H9 (cell line): ENCODE measurements around the gene PKN1. TPM values are rescaled to one million over a fixed set of nuclear protein-coding genes. Genes with fewer than 3 reads are reported as not detected.
"Not testable (repeated sequence)": the region's sequence is repeated elsewhere in the genome, so short reads cannot be mapped to it uniquely, and the experiment has no call there.

ENCODE experiments used
- DNase-seq: peaks from one replicate; pipeline ENCODE4 v3.0.0-alpha.2; 2017
- H2AFZ ChIP-seq: one replicate; pipeline ENCODE4 v1.6.1; 2013; ENCODE audit warnings: mild to moderate bottlenecking, low read length, control low read depth, moderate library complexity
- H2AK5ac ChIP-seq: 2 replicates; pipeline ENCODE4 v1.6.1; 2013; ENCODE audit warnings: low read length, control low read depth, mixed read lengths; ENCODE audit not compliant: insufficient read length
- H2BK120ac ChIP-seq: one replicate; pipeline ENCODE4 v1.6.1; 2013; ENCODE audit warnings: low read depth, mild to moderate bottlenecking, low read length, control low read depth, inconsistent platforms; ENCODE audit not compliant: poor library complexity, severe bottlenecking
- H2BK12ac ChIP-seq: 2 replicates; pipeline ENCODE4 v1.6.1; 2013; ENCODE audit warnings: low read length, control low read depth, mixed read lengths, low read depth; ENCODE audit not compliant: insufficient read length
- H2BK15ac ChIP-seq: 2 replicates; pipeline ENCODE4 v1.6.1; 2013; ENCODE audit warnings: low read depth, low read length, control low read depth
- H2BK20ac ChIP-seq: one replicate; pipeline ENCODE4 v1.6.1; 2013; ENCODE audit warnings: low read depth, mild to moderate bottlenecking, low read length, control low read depth, inconsistent platforms; ENCODE audit not compliant: poor library complexity, severe bottlenecking
- H2BK5ac ChIP-seq: 2 replicates; pipeline ENCODE4 v1.6.1; 2013; ENCODE audit warnings: low read length, control low read depth, mixed read lengths; ENCODE audit not compliant: insufficient read length
- H3K14ac ChIP-seq: 2 replicates; pipeline ENCODE4 v1.6.1; 2013; ENCODE audit warnings: low read length, control low read depth; ENCODE audit not compliant: insufficient read depth
- H3K18ac ChIP-seq: 2 replicates; pipeline ENCODE4 v1.6.1; 2013; ENCODE audit warnings: low read depth, mild to moderate bottlenecking, mixed read lengths, low read length, control low read depth; ENCODE audit not compliant: insufficient read length
- H3K23ac ChIP-seq: 2 replicates; pipeline ENCODE4 v1.6.1; 2013; ENCODE audit warnings: low read length, control low read depth, mixed read lengths, low read depth; ENCODE audit not compliant: insufficient read length
- H3K23me2 ChIP-seq: 2 replicates; pipeline ENCODE4 v1.6.1; 2013; ENCODE audit warnings: low read depth, mild to moderate bottlenecking, mixed read lengths, low read length, control low read depth; ENCODE audit not compliant: insufficient read length, poor library complexity, severe bottlenecking
- H3K27ac ChIP-seq: 2 replicates; pipeline ENCODE4 v1.5.1; 2013; ENCODE audit warnings: low read length, control low read depth, mixed read lengths, low read depth; ENCODE audit not compliant: insufficient read length
- H3K27me3 ChIP-seq: 2 replicates; pipeline ENCODE4 v1.6.1; 2013; ENCODE audit warnings: low read length, control low read depth, inconsistent platforms; ENCODE audit not compliant: insufficient read depth
- H3K4ac ChIP-seq: 2 replicates; pipeline ENCODE4 v1.6.1; 2013; ENCODE audit warnings: low read depth, mild to moderate bottlenecking, control low read depth, inconsistent platforms, low read length, moderate library complexity
- H3K4me1 ChIP-seq: 2 replicates; pipeline ENCODE4 v1.6.1; 2013; ENCODE audit warnings: low read length, control low read depth, inconsistent platforms; ENCODE audit not compliant: insufficient read depth
- H3K4me2 ChIP-seq: 2 replicates; pipeline ENCODE4 v1.6.1; 2013; ENCODE audit warnings: low read length, control low read depth, mixed read lengths; ENCODE audit not compliant: insufficient read length, insufficient read depth
- H3K56ac ChIP-seq: 2 replicates; pipeline ENCODE4 v1.6.1; 2013; ENCODE audit warnings: low read depth, mild to moderate bottlenecking, mixed read lengths, low read length, control low read depth; ENCODE audit not compliant: insufficient read length
- H3K79me1 ChIP-seq: 2 replicates; pipeline ENCODE4 v1.6.1; 2013; ENCODE audit warnings: low read depth, mild to moderate bottlenecking, moderate library complexity, low read length, control low read depth, inconsistent platforms; ENCODE audit not compliant: insufficient read depth, poor library complexity, severe bottlenecking
- H3K79me2 ChIP-seq: 2 replicates; pipeline ENCODE4 v1.6.1; 2013; ENCODE audit warnings: low read length, control low read depth, inconsistent platforms; ENCODE audit not compliant: insufficient read depth
- H3K9ac ChIP-seq: 2 replicates; pipeline ENCODE4 v1.6.1; 2013; ENCODE audit warnings: low read length, control low read depth, mixed read lengths; ENCODE audit not compliant: insufficient read length; ENCODE audit errors: extremely low read depth
- H3K9me3 ChIP-seq: one replicate; pipeline ENCODE4 v1.6.1; 2013; ENCODE audit warnings: low read depth, low read length, inconsistent platforms; ENCODE audit not compliant: control insufficient read depth
- H3T11ph ChIP-seq: one replicate; pipeline ENCODE4 v1.6.1; 2013; ENCODE audit warnings: mild to moderate bottlenecking, low read length, control low read depth, inconsistent platforms
- H4K20me1 ChIP-seq: one replicate; pipeline ENCODE4 v1.6.1; 2013; ENCODE audit not compliant: control insufficient read depth, insufficient read length, insufficient read depth
- H4K5ac ChIP-seq: 2 replicates; pipeline ENCODE4 v1.6.1; 2013; ENCODE audit warnings: low read depth, mild to moderate bottlenecking, mixed read lengths, low read length, control low read depth; ENCODE audit not compliant: insufficient read length
- H4K8ac ChIP-seq: replicated peaks from 2 replicates; pipeline ENCODE4 v1.6.1; 2013; ENCODE audit warnings: low read length, control low read depth, mixed read lengths, low read depth; ENCODE audit not compliant: insufficient read length
- H4K91ac ChIP-seq: 2 replicates; pipeline ENCODE4 v1.6.1; 2013; ENCODE audit warnings: low read depth, mild to moderate bottlenecking, moderate library complexity, mixed read lengths, low read length, control low read depth; ENCODE audit not compliant: insufficient read length
- H3K27ac Mint-ChIP-seq, 3 experiments: 2 replicates in 2 of 3; 3 replicates in 1 of 3; pipeline ENCODE4 v1.8.0; 2020 to 2021; ENCODE audit warnings: mixed read lengths in 3 of 3, mild to moderate bottlenecking in 1 of 3, moderate library complexity in 1 of 3
- H3K27me3 Mint-ChIP-seq: 2 replicates; pipeline ENCODE4 v1.8.0; 2021; ENCODE audit warnings: low read depth, mild to moderate bottlenecking, moderate library complexity, mixed read lengths
- H3K36me3 Mint-ChIP-seq, 3 experiments: 2 replicates in 2 of 3; 3 replicates in 1 of 3; pipeline ENCODE4 v1.8.0; 2020 to 2021; ENCODE audit warnings: low read depth in 3 of 3, mixed read lengths in 3 of 3; ENCODE audit not compliant: insufficient read depth in 1 of 3
- H3K4me1 Mint-ChIP-seq, 2 experiments: 2 replicates each; pipeline ENCODE4 v1.8.0; 2020; ENCODE audit warnings: mixed read lengths in 2 of 2
- H3K4me3 Mint-ChIP-seq, 2 experiments: 2 replicates in 1 of 2; 3 replicates in 1 of 2; pipeline ENCODE4 v1.8.0; 2020 to 2021; ENCODE audit warnings: mild to moderate bottlenecking in 2 of 2, mixed read lengths in 2 of 2, moderate library complexity in 1 of 2
- H3K9me3 Mint-ChIP-seq, 2 experiments: 2 replicates in 1 of 2; 3 replicates in 1 of 2; pipeline ENCODE4 v1.8.0; 2020; ENCODE audit warnings: mild to moderate bottlenecking in 2 of 2, mixed read lengths in 2 of 2, moderate library complexity in 1 of 2
- CTCF ChIP-seq: fragments of 200-600 bp; sonication (generic); conservative IDR thresholded peaks from 3 replicates; pipeline ENCODE4 v1.8.0; 2021; ENCODE audit warnings: antibody characterized with exemption, mild to moderate bottlenecking
- WGBS: extraction: QIAGEN DNeasy Blood & Tissue Kit; methylation state at CpG from one replicate; pipeline ENCODE4 v1.1.7; 2013; ENCODE audit warnings: missing lambda C conversion rate, low lambda C conversion rate, mixed read lengths; ENCODE audit not compliant: insufficient read length; ENCODE audit errors: extremely low coverage; 5-methylcytosine and 5-hydroxymethylcytosine counted together
- total RNA-seq: library from RNA; stranded (reverse); gene quantifications from 2 replicates; pipeline ENCODE4 v1.2.1, GENCODE V29; 2021

The PKN1 gene
- total RNA-seq, 1 experiment from 2014 or later: 159 TPM

GRCh38 chr19:14395710-14396336, 37.3 kb upstream of the PKN1 start:
- no peak overlapping the region for H3K4me3 Mint-ChIP-seq
- no peaks in the 10 kb centered on the region for H3K23me2 ChIP-seq
- TF ChIP-seq CTCF: no peak
- no peak overlapping the region for H3K9ac ChIP-seq
- H3K9me3 ChIP-seq: no peaks in the 10 kb centered on the region
- H3K79me1 ChIP-seq: no peaks in the 10 kb centered on the region
- H3K14ac ChIP-seq: no peak overlapping the region
- no peak overlapping the region for H2AFZ ChIP-seq
- H3K9me3 Mint-ChIP-seq: no peaks in the 10 kb centered on the region
- H2BK15ac ChIP-seq: no peak overlapping the region
- no peaks in the 10 kb centered on the region for H3K4me1 ChIP-seq
- H3T11ph ChIP-seq: no peak overlapping the region
- H3K4ac ChIP-seq: no peak overlapping the region
- H4K5ac ChIP-seq: no peak overlapping the region
- no peak overlapping the region for H2BK12ac ChIP-seq
- H3K4me1 Mint-ChIP-seq: peaks cover 7 to 10% of the 10 kb centered on the region in 2 experiments
- H2BK5ac ChIP-seq: no peak overlapping the region
- H2AK5ac ChIP-seq: no peak overlapping the region
- H4K20me1 ChIP-seq: no peaks in the 10 kb centered on the region
- no peak overlapping the region for H3K27ac Mint-ChIP-seq
- H4K8ac ChIP-seq: no peak overlapping the region
- no peaks in the 10 kb centered on the region for H3K27me3 ChIP-seq
- H3K27me3 Mint-ChIP-seq: peaks cover 3% of the 10 kb centered on the region; the same call in 1 of the 2 replicates
- no peak overlapping the region for H3K4me2 ChIP-seq
- no peak overlapping the region for H2BK120ac ChIP-seq
- H2BK20ac ChIP-seq: no peak overlapping the region
- H3K36me3 Mint-ChIP-seq: peaks cover 0 to 2% (median 0%) of the 10 kb centered on the region in 3 experiments; a peak in 2 of 7 replicates
- WGBS: no CpG with 5 or more reads among the region's 16 CpGs
- H3K18ac ChIP-seq: no peak overlapping the region
- no peak for DNase-seq
- H3K56ac ChIP-seq: no peak overlapping the region
- H4K91ac ChIP-seq: no peak overlapping the region
- no peak overlapping the region for H3K27ac ChIP-seq
- H3K23ac ChIP-seq: no peak overlapping the region
- no peaks in the 10 kb centered on the region for H3K79me2 ChIP-seq

- H3K4ac ChIP-seq, H2BK15ac ChIP-seq, H3K9ac ChIP-seq, H4K20me1 ChIP-seq, H2AK5ac ChIP-seq, H4K5ac ChIP-seq, H3K27me3 ChIP-seq, H3T11ph ChIP-seq, H3K14ac ChIP-seq, H4K91ac ChIP-seq, H2BK20ac ChIP-seq, H3K79me2 ChIP-seq, H3K23ac ChIP-seq, H3K4me3 Mint-ChIP-seq, H3K23me2 ChIP-seq, H3K18ac ChIP-seq, H3K9me3 Mint-ChIP-seq, H2BK5ac ChIP-seq, H3K79me1 ChIP-seq, H3K36me3 Mint-ChIP-seq, H2AFZ ChIP-seq, H3K56ac ChIP-seq, H3K27ac ChIP-seq, H2BK120ac ChIP-seq, H3K27ac Mint-ChIP-seq, H3K9me3 ChIP-seq, H4K8ac ChIP-seq, H3K4me1 ChIP-seq, H3K4me2 ChIP-seq, H2BK12ac ChIP-seq, DNase-seq, H3K27me3 Mint-ChIP-seq: not testable (repeated sequence)
- WGBS: no CpG with 5 or more reads among the region's 3 CpGs
- peaks cover 7 to 10% of the 10 kb centered on the region in 2 experiments for H3K4me1 Mint-ChIP-seq
These were observed 36.4 kb upstream of the PKN1 start for GRCh38 chr19:14396730-14397129.
